ENCODE measurements around the gene MOXD1. TPM values are rescaled to one million over a fixed set of nuclear protein-coding genes. Genes with fewer than 3 reads are reported as not detected.

The MOXD1 gene
- total RNA-seq, 4 donors from 2014 or later = 1.5 to 12.4 (median 3.5) TPM

DNA sequence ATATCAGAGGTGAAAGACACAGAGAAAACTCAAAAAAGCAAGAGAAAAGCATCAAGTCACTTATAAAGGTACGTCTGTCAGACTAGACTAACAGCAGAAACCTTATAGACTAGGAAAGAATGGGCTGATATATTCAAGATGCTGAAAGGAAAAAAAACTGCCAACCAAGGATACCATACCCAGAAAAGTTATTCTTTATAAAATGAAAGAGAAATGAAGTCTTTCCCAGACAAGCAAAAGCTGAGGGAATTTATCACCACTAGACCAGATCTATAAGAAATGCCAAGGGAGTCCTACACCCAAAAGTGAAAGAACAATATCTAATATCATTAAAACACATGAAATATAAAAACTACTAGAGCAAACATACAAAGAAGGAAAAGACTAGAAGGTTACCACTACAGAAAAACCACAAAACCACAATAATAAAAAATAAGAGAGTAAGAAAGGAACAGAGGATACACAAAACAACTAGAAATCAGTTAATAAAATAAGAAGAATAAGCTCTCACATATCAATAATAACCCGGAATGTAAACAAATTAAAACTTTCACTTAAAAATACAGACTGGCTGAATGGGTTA, 6.2 kb downstream of the MOXD1 start:
- TF ChIP-seq, protein P1, sequence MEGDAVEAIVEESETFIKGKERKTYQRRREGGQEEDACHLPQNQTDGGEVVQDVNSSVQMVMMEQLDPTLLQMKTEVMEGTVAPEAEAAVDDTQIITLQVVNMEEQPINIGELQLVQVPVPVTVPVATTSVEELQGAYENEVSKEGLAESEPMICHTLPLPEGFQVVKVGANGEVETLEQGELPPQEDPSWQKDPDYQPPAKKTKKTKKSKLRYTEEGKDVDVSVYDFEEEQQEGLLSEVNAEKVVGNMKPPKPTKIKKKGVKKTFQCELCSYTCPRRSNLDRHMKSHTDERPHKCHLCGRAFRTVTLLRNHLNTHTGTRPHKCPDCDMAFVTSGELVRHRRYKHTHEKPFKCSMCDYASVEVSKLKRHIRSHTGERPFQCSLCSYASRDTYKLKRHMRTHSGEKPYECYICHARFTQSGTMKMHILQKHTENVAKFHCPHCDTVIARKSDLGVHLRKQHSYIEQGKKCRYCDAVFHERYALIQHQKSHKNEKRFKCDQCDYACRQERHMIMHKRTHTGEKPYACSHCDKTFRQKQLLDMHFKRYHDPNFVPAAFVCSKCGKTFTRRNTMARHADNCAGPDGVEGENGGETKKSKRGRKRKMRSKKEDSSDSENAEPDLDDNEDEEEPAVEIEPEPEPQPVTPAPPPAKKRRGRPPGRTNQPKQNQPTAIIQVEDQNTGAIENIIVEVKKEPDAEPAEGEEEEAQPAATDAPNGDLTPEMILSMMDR (IDR thresholded peaks at IDR 0.05; ENCODE audit: low read depth) = no peak

GRCh38 chr6:132392792-132393191, 8.5 kb downstream of the MOXD1 start:
- TF ChIP-seq, protein P1 (IDR thresholded peaks at IDR 0.05; ENCODE audit: low read depth) = no peak

- TF ChIP-seq, protein P1 (IDR thresholded peaks at IDR 0.05; ENCODE audit: low read depth) = no peak
Observed at GRCh38 chr6:132392270-132392646, 9.0 kb downstream of the MOXD1 start.

- TF ChIP-seq, protein P1 (IDR thresholded peaks at IDR 0.05; ENCODE audit: low read depth) = no peak
Observed at GRCh38 chr6:132391391-132392269, 9.6 kb downstream of the MOXD1 start.

GRCh38 chr6:132390451-132390850, 10.8 kb downstream of the MOXD1 start:
- TF ChIP-seq, protein P1 (IDR thresholded peaks at IDR 0.05; ENCODE audit: low read depth) = no peak

DNA sequence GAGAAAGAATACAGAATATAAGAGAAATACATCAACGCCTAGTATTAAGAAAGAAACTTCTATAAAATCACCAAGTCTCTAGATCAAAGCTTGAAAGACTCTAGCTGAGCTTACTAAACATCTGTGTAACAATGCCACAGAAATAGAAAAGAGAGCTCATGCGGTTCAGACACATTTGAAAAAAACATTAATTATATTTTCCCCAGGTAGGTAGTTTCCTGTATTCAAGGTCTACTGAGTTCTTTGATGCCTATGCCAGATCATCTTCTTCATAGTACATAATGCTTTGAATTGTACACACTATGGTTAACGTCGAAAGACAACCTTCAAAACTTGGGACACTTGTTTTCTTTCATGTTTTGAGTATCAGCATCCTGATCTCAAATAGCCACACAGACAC, 11.3 kb downstream of the MOXD1 start:
- TF ChIP-seq, protein P1 (IDR thresholded peaks at IDR 0.05; ENCODE audit: low read depth) = no peak

DNA sequence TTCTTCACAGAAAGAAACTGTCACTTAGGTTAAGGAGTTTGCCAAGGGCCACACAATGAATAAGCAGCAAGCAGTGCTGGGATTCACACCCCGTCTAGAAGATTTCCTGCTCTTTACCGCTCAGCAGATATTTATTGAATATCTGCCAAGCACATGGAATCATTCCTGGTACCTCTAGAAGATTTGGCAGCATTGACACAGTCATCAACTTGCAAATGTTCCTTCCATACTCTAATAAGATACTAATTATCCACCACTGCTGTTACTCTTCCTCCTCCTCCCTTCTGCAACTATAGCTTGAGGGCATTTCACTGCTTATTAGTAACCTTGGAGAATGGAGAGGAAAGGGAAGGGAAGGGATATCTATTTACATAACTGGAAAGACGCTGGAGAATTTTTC, 13.0 kb downstream of the MOXD1 start:
- TF ChIP-seq, protein P1 (IDR thresholded peaks at IDR 0.05; ENCODE audit: low read depth) = no peak

All from subcutaneous adipose tissue (tissue), 4 donors.